OCI-LY7 (cell line): ENCODE measurements around the gene PROKR2. TPM values are rescaled to one million over a fixed set of nuclear protein-coding genes. Genes with fewer than 3 reads are reported as not detected.

Source experiments
- BruUV-seq: library from RNA; stranded (reverse); fragments of 400-500 nt; replicated peaks from 2 replicates; lab custom pipeline; 2021; lab: Mats Ljungman, UMichigan
- CTCF ChIA-PET: fragments of 300-600 bp; sonication (Branson Sonifier 250); formaldehyde crosslinking; loops from one replicate; lab custom pipeline; 2022; ENCODE audit warnings: antibody characterized with exemption; ENCODE audit not compliant: unreplicated experiment; lab: Charles Lee
- POLR2A ChIA-PET: fragments of 300-600 bp; sonication (Branson Sonifier 250); formaldehyde crosslinking; loops from one replicate; lab custom pipeline; 2022; ENCODE audit warnings: antibody characterized with exemption; lab: Charles Lee
- DNase-seq: peaks from one replicate; pipeline ENCODE4 v3.0.0-alpha.2; 2015; ENCODE audit warnings: low spot score
- H2AFZ ChIP-seq: fragments of 200-600 bp; sonication (generic), shearing (Covaris generic); 2 replicates; pipeline ENCODE4 v1.6.1; 2014; ENCODE audit warnings: mild to moderate bottlenecking, antibody characterized with exemption, low read length, moderate library complexity
- H3K27ac ChIP-seq: fragments of 200-600 bp; sonication (generic); 2 replicates; pipeline ENCODE4 v1.5.1; 2014; ENCODE audit warnings: mixed run types, low read depth, mild to moderate bottlenecking, moderate library complexity, low read length, inconsistent platforms; ENCODE audit not compliant: poor library complexity, severe bottlenecking
- H3K36me3 ChIP-seq: fragments of 200-600 bp; sonication (generic); 2 replicates; pipeline ENCODE4 v1.6.1; 2014; ENCODE audit warnings: mild to moderate bottlenecking, antibody characterized with exemption, low read length, moderate library complexity, mixed read lengths; ENCODE audit not compliant: insufficient read depth
- H3K4me1 ChIP-seq: fragments of 200-600 bp; sonication (generic); 2 replicates; pipeline ENCODE4 v1.5.1; 2014; ENCODE audit warnings: mild to moderate bottlenecking, low read length; ENCODE audit not compliant: insufficient read depth, poor library complexity, severe bottlenecking
- H3K4me2 ChIP-seq: fragments of 200-600 bp; sonication (generic); 2 replicates; pipeline ENCODE4 v1.6.1; 2014; ENCODE audit warnings: mild to moderate bottlenecking, low read length
- H3K4me3 ChIP-seq: fragments of 200-600 bp; sonication (generic); 2 replicates; pipeline ENCODE4 v1.5.1; 2014; ENCODE audit warnings: mild to moderate bottlenecking, low read depth, low read length; ENCODE audit not compliant: poor library complexity, severe bottlenecking
- H3K79me2 ChIP-seq: fragments of 200-600 bp; sonication (generic); 2 replicates; pipeline ENCODE4 v1.6.1; 2016; ENCODE audit warnings: low read depth, mild to moderate bottlenecking, low read length, moderate library complexity, mixed read lengths; ENCODE audit not compliant: insufficient read depth
- H3K9me2 ChIP-seq: fragments of 200-600 bp; sonication (generic); 2 replicates; pipeline ENCODE4 v1.6.1; 2016; ENCODE audit warnings: mild to moderate bottlenecking, low read length, mixed read lengths; ENCODE audit not compliant: insufficient read depth
- H3K9me3 ChIP-seq: fragments of 200-600 bp; sonication (generic); 2 replicates; pipeline ENCODE4 v1.6.1; 2014; ENCODE audit warnings: mild to moderate bottlenecking, mixed run types, low read length, mixed read lengths
- H4K20me1 ChIP-seq: fragments of 200-600 bp; sonication (generic); 2 replicates; pipeline ENCODE4 v1.6.1; 2014; ENCODE audit warnings: mild to moderate bottlenecking, antibody characterized with exemption, low read length, moderate library complexity, mixed read lengths; ENCODE audit not compliant: insufficient read depth
- CTCF ChIP-seq: fragments of 200-600 bp; sonication (generic); conservative IDR thresholded peaks from 2 replicates; pipeline ENCODE4 v1.5.1; 2014; ENCODE audit warnings: mild to moderate bottlenecking, antibody characterized with exemption, low read length, moderate library complexity, mixed read lengths
- EZH2phosphoT487 ChIP-seq: fragments of 200-600 bp; sonication (generic); IDR thresholded peaks from 2 replicates; pipeline ENCODE4 v1.6.1; 2018; ENCODE audit warnings: low read depth, borderline replicate concordance, mild to moderate bottlenecking, mixed run types, antibody characterized with exemption, low read length, moderate library complexity, mixed read lengths
- intact Hi-C: fragments of 100-400 bp; cut with micrococcal nuclease; formaldehyde crosslinking; loops from one replicate; pipeline ENCODE4 v1.10.0; 2022; ENCODE audit not compliant: unreplicated experiment
- total RNA-seq, 2 experiments: library from RNA; depleted of rRNA in 1 of 2; stranded (reverse); fragments of >200 nt in 1 of 2; shearing (Covaris generic) in 1 of 2; gene quantifications; 2 replicates each; pipeline ENCODE4 v1.2.3, GENCODE V29; 2014 to 2022

PROKR2 gene
- total RNA-seq, 2 experiments from 2014 or later, result not detected

- ChIA-PET CTCF (no interaction called here), POLR2A (interaction anchor here (0.5 to 1.6 kb wide), 4 partner anchors 38 to 1430 kb away, joined by 3 to 4 read pairs (median 3); no protein-coding TSS in a partner anchor)
- Histone ChIP-seq H3K36me3 (no peaks in the 10 kb centered on the region), H2AFZ (no peak overlapping the region), H4K20me1 (no peaks in the 10 kb centered on the region), H3K4me2 (no peak overlapping the region), H3K4me1 (no peaks in the 10 kb centered on the region), H3K9me2 (no peaks in the 10 kb centered on the region), H3K9me3 (no peaks in the 10 kb centered on the region), H3K4me3 (no peak overlapping the region), H3K79me2 (no peaks in the 10 kb centered on the region), H3K27ac (no peak overlapping the region)
- intact Hi-C loops, result no loop called here
- no peak for TF ChIP-seq CTCF
- no peak for TF ChIP-seq EZH2phosphoT487
- no peak for DNase-seq
- no TSS peak for BruUV-seq
These were observed 26.2 kb downstream of the PROKR2 start for GRCh38 chr20:5290596-5290995.

- Histone ChIP-seq H3K27ac (no peak overlapping the region), H2AFZ (no peak overlapping the region), H3K36me3 (no peaks in the 10 kb centered on the region), H3K4me1 (no peaks in the 10 kb centered on the region), H4K20me1 (no peaks in the 10 kb centered on the region), H3K4me2 (no peak overlapping the region), H3K79me2 (no peaks in the 10 kb centered on the region), H3K9me3 (no peaks in the 10 kb centered on the region), H3K9me2 (no peaks in the 10 kb centered on the region), H3K4me3 (no peak overlapping the region)
- intact Hi-C loops, result no loop called here
- POLR2A ChIA-PET, result no interaction called here
- CTCF ChIA-PET, result no interaction called here
- TF ChIP-seq EZH2phosphoT487 (no peak), CTCF (no peak)
- DNase-seq, result no peak
- BruUV-seq, result no TSS peak
These were observed 34.2 kb downstream of the PROKR2 start for GRCh38 chr20:5282561-5282960.

GRCh38 chr20:5279661-5280060 is 37.1 kb downstream of the PROKR2 start:
- H3K4me3 ChIP-seq, result no peak overlapping the region
- no peaks in the 10 kb centered on the region for H3K9me2 ChIP-seq
- TF ChIP-seq EZH2phosphoT487, result no peak
- H3K4me2 ChIP-seq, result no peak overlapping the region
- CTCF ChIA-PET, result no interaction called here
- H4K20me1 ChIP-seq, result no peaks in the 10 kb centered on the region
- H3K9me3 ChIP-seq, result no peaks in the 10 kb centered on the region
- no TSS peak for BruUV-seq
- no peaks in the 10 kb centered on the region for H3K79me2 ChIP-seq
- DNase-seq, result no peak
- H2AFZ ChIP-seq, result no peak overlapping the region
- no peak overlapping the region for H3K27ac ChIP-seq
- intact Hi-C loops, result no loop called here
- POLR2A ChIA-PET, result interaction anchor here (0.5 kb wide), 1 partner anchor 70 kb away, joined by 3 read pairs; no protein-coding TSS in a partner anchor
- no peaks in the 10 kb centered on the region for H3K36me3 ChIP-seq
- no peaks in the 10 kb centered on the region for H3K4me1 ChIP-seq
